Stimulated activated CD4-positive, alpha-beta T cell treated with anti-CD3 and anti-CD28 coated beads, Interleukin-4, amount 100 ng/mL, for 1 hour (primary cell): ENCODE results near the gene SLC12A1.
A peak's percentile ranks its signal among the peaks of the same experiment; 100 is the strongest.

Source experiments
- DNase-seq: peaks from one replicate; pipeline ENCODE4 v3.0.0-alpha.2; 2020

Gene SLC12A1

DNA sequence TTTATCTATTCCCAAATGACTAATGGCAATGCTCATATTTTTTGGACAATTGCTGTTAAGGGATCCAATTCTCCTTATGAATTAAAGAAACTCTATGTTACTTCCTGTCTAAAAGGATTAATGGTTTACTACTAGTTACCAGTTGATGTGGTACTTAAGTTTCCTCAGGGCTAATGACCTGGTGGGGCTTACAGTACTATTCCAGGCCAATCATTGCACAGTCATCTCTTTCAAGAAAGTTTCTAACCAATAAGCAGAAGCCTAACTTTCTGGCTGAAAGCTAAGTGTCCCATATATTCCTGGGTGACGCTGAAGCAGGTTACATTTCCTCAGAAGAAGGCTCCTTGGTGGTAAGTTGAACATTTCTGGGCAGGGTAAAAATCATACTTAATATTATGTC is at the start of gene SLC12A1:
TSS of gene SLC12A1 (plus strand) at position 322 of the 400 bp plus-strand sequence. CDS start 1,418 bp downstream, outside the sequence.
- DNase-seq: no peak

DNA sequence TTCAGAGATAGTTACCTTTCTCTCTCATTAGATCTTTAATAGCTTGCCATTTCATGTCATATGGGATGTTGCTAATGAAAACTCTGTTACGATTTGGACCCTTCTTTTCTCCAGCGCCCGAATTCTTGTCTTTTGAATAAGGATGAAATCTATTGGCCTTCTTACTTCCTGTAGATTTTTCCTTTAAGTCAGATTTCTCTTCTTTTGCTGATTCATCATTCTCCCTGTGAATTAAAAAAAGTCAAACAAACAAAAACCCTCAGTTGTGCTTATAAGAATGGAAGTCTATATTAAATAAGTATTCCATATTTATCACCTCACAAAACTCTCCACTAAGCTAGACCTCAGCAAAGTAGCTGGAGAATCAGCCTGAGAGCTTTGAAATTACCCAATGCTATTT is 37.5 kb upstream of the SLC12A1 start:
- no peak for DNase-seq

DNA sequence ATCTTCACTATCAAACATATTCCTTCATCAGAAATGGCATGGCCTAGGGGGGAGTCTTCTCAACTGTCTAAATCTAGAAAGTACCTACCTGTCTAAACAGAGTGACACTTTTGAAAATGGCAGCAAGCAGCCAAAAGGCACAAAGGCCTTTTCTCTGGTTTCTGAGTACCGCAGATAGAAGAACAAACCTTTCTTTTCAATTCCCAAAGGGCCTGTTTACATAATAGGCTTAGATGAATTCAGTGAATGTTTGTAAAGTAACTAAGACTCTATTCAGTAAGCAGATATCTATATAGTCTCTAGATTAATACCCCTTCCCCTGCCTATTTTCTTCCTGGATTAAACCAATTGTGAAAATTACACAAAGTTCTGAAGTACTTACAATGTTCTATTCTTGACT is 35.1 kb upstream of the SLC12A1 start:
- DNase-seq: no peak

DNA sequence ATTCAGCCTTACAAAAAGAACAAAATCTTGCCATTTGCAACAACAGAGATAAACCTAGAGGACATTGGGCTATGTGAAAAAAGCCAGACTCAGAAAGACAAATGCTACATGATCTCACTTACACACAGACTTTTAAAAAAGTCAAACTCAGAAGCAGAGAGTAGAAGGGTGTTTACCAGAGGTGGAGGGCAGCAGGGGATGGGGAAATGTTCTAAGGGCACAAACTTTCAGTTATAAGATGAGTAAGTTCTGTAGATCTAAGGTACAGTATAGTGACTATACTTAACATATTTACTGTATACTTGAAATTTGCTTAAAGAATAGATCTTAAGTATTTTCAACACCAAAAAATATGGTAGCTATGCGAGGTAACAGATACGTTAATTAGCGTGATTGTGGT is 31.0 kb upstream of the SLC12A1 start:
- no peak for DNase-seq

DNA sequence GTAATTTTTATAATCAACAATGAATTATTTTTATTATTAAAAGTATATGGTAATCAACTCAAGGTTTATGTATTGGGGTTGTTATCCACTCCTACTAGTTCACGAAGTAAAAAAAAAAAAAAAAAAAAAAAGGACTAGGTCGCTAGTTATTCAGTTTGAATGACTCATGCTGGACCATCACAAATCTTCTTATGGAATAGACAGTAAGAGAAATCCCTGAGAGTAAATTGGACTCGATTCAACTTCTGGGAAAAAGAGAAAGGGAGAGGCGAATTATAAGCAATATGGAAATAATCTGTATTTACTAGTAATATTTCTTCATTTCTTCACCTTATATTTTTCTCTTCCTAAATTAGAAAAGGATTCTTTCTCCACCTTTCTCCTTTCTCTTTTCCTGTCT is 30.0 kb upstream of the SLC12A1 start:
- DNase-seq: no peak

DNA sequence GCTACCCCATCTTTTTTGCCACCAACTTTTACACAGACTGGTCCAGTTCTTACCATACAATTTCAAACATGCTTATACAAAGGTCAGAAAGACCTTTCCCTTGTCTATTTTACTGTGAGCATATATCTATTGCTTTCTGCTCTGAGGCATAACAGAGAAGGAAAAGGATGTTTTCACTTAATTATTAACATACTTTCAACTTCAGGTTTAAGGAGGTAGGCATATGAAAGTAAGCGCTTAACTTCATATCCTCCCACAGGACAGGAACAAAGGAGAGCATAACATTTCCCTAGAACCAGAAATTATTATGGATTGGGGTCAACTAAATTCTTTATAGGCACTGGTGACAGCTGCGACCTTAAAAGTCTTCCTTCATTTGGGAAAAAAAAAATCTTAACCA is 29.1 kb upstream of the SLC12A1 start:
- no peak for DNase-seq

DNA sequence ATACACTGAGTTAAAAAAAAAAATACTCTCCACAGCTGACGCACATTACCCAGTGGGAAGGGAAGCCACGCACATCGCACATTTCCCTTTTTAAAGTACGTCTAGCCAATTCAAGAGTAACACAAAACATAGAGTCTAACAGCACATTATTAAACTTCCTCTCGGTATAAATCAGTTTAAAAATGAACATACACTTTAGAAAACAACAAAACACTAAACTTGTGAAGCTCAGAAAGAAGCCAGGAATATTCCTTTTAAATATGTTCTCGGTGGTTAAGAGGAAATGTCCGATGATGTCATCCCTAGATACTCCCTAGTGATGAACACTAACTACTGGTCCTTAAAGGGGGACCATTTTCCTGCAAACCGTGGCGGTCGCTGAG is 28.7 kb upstream of the SLC12A1 start:
- DNase-seq: no peak

DNA sequence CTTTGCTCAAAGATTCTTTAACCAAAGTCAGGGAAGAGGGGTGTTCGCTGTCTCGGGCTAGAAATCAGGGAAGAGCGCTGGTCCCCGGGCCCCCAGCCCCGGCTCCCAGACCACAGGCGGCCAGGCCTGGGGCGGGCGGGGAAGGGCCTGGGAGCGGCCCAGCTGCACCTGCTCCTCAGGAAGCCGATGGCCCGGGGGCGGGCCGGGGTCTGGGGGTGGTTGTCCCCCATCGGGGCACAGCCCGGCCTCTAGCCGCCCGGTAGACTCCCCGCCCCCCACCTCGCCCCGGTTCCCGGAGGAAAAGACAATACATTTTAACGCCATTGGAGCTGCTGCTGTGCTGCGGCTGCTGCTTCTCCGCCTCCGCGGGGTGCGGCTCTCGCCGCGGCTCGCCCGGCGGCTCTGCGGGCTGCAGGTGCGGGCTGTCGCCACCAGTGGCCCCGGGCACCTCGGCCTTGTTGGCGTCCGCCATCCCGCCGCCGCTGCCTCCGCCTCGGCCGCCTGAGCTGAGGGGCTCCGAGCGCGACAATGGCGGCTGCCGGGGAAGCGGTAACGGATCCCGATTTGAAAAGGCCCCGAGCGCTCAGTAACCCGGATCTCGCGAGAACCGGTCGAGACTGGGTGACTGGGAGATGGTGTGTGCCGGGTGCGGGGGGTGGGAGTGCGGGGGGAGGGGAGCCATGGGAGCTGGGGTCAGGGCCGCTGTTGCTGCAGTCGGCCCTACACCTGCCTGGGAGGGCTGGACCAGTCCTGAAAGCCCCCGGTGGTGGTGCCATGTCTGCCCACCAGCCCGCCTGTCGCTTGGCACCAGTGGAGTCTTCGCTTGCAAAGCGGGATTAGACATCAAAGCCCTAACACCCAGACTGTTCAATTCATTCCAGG is 28.1 kb upstream of the SLC12A1 start, which contains the start of gene MYEF2:
TSS of gene MYEF2 (minus strand) at position 530 of the 882 bp plus-strand sequence. CDS start at position 472, 58 bp downstream.
- peak; percentile 71 for DNase-seq

DNA sequence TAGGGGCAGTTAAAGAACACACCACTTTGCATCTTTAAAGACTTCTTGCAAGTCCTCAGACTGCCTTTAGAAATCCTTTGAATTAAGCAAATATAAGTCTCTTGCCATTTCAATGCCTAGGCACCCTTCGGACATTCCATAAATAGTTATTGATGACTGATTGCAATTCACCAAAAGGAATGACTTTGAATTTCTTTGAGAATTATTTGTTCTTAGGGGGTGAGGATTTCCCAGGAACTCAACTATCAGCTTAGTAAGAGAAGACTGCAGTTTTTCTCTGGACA is 27.5 kb upstream of the SLC12A1 start:
- no peak for DNase-seq

DNA sequence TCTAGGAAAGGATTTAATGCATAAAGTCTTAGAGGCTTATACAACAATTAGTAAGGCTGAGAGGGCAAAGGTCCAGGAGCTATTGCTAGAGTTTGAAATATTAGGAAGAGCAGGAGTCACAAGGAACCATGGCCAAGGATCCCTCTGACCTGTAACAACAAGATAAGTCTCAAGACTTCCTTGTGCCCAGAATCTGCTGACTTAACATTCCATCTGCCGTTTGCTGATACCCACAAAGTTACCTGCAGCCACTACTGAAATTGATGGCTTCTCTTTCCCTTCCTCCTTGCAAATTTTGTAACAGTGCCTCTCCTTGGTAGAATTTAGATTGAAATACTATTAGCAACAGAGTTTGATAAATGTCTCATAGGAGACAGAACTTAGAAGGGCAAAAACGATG is 23.4 kb upstream of the SLC12A1 start:
- DNase-seq: no peak

DNA sequence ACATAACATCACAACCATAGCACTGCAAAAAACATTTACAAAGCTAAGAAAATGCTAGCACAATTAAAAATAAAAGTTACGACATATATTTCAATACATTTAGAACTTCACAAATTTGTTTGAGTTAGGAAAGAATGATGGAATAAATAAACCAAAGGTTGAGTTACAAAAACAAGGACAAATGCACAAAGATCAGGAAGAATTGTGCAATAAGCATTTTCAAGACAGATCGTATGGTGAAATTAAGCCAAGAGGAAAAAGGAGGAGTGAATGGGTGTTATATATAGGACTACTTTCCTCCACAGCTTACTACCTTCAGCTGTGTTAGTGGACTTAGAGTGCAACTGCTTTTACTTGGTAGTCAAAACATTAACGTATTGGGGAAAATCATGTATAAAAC is 20.6 kb upstream of the SLC12A1 start:
- DNase-seq: no peak

DNA sequence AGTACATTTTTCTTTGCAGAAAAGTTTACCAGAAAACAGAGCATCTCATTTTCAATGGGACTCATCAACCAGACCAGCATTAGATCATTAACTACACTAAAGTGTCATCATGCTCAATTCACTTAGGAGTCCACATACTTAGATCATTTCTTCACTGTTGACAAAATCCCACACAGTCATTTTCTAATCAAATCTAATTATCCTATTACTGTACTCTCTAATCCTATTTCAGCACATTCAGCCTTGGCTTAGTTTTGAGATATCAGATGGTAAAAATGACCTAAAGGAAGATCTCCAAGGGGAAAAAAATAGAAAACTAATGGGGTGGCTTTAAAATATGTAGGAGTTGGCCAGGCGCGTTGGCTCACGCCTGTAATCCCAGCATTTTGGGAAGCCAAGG is 19.8 kb upstream of the SLC12A1 start:
- DNase-seq: no peak

DNA sequence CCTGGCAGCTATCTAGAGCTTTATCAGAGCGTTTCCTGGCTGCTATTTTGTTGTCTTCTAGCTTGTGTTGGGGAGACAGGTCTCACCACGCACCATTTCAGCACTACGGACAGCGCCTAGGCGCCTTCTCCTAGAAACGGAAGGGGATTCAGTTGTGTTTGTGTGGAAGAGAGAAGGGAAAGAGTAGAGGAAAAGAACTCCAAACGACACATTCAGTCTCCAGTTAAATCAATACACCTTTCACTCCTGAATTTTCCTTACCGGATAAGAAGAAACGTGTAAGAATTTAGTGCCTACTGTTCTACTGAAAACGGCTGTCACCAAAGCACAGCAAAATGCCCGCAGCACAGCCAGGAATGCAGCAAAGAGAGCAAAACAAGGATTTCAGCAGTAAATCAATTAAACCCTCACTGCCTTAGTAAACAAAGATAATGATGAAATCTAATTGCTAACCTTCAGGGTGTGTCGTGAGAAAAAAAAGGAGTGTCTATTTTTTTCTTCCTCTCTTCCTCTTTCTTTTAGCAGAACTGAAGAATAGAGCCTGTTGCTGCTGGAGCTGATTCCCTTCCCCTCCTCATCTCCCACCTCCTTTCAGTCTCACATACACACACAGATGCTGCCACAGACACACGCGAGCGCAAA is 15.0 kb upstream of the SLC12A1 start:
- DNase-seq: peak; percentile 44

DNA sequence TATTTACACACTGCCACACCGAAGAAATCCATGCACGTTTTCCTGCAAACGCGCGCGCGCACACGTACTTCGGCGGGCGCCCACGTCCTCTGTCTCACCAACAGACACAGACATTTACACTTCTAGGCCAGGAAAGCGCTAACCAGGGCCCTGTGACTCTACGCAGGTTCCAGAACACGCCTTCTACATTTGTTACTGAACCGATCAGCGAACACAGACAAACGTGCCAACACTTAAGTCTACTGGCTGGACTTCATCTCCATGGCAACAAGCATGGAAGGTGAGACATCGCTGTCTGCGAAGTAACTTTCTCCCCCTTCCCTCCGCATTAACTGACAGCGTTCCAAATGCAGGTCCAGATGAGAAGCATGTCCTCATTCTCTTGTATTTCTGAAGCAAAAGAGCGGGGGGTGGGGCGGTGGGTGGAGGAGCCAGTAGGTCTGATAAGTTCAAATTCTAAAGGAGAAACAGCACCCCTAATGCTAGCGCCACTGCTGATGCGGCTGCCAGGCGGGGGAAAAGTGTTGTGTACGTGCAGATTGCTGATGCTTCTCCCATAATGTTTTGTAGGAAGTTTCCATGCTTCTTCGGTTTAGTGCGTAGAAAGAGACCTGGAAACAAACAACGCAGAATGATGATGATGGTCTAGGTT is 14.4 kb upstream of the SLC12A1 start, which contains the start of gene CTXN2:
TSS of gene CTXN2 (plus strand) at position 92 of the 652 bp plus-strand sequence. CDS start 9,636 bp downstream, outside the sequence.
- no peak for DNase-seq

DNA sequence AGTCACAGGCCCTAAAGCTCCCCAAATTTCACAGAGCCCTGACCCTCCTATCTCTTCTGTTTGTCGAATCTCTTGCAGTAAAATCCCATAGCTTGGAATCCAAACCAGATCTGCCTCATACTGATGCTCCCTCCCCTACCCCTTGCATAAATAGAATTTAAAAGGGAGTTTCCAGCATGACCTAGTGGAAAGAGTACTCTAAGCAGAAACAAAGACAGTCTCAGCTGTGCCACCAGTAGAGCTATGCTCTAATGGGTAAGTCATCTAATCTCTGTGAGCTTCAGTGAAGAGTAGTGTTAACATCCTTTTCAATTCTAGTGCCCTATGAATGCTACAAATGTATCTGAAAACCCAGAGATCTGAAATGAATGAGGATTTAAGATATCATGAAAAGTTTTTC is 4.0 kb upstream of the SLC12A1 start:
- no peak for DNase-seq

DNA sequence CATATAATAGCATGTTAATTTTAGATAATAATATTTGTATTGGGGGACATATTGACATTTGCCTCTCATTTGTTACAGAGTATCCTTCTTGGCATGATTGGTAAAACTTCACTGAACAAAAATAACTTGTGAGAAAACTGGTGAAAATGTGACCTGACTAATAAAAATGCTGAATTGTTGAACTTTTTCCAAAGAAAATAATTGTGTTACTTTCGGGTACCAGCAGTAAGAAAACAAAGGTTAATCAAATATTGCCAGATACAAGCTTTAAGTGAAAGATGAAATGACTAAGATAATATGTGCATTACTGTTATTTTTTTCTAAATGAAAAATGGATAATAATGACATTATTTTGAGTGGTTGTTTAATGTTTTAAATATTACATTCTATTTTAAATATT is 15.2 kb downstream of the SLC12A1 start:
- no peak for DNase-seq

DNA sequence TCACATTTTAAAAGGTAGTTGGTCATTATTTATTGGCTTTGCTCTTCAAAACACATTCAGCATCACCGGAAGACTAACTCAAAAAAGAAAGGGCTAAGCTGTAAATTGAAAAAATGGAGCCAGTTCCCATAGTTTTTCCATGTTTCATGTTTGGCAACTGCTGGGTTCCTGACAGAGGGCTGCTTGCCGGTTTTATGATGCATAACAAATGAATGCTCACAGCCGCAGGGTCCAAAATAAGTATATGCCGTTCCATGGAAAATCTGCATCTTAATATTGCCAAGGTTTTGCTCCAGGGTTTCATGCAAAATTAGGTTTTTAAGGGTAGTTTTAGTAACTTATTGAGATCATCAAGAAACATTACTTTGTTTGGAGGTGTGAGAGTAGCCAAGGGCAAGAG is 15.8 kb downstream of the SLC12A1 start:
- DNase-seq: no peak

DNA sequence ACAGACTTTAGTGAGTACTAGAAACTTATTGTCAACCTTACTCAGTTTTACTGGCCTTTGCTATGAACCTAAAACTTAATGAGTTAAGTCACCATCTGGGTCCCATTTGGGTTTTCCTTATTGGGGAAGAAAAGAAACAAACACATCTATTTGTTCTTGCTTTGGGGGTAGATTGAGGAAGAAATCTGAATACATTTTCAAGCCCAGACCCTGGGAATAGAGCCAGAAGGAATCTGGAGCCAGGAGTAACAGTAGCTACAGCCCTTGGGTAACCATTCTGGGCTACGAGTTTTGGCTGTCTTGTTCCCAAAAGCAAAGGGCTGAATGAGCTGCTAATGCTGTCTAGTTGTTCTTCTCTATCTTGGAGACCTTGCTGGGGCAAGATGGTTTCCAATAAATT is 16.5 kb downstream of the SLC12A1 start:
- DNase-seq: no peak

DNA sequence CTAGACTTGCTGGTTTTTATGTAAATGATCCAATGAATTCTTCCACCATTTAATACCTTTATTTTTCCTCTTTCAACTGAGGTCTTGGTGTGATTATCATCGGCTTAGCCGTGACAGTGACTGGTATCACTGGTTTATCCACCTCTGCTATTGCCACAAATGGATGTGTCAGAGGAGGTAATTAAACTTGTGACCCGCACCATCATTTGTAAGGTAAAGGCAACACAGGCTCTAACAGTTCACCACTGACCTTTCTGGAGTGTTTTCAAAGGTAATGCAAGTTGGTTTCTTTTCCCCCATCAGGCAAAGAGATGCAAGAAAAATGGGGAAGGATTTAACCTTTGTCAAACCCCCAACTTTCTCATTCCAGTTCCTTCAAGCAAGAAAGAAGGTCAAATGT is 19.7 kb downstream of the SLC12A1 start:
- no peak for DNase-seq

DNA sequence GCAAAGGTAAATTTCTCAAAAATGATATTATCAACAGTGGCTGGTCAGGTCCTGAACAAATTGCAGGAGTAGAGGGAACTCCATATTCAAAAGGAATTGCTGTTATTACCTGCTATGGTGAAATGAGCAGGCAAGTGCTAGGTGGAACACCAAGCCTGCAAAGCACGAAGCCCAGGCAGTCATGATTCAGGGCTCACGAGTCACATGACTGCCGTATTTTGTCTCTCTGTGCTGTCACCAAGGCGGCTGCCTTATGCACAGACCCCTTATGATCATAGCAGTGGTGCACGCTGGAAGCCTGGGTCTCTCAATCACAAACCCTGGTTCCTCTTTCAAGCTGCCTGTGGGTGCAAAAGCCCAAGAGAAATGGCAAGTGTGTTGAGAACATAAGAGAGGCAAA is 24.4 kb downstream of the SLC12A1 start:
- no peak for DNase-seq

DNA sequence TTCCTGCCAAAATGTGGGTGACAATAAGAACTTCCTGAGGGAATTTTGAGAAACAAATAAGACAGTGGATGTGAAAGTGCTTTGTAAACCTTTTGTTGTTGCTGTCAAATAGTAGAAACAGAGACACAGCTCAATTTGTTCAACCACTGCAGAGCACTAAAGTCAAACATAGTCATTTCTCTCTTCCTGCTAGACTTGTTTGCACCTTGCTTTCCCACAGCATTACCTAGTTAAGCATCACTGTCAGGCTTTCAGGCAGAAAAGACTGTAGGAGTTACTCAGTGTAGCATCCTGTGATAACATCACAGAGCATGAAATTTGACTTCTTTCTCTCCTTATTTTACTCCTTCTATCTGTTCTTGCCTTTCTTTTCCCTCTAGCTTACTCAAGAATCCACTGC is 27.1 kb downstream of the SLC12A1 start:
- DNase-seq: no peak

DNA sequence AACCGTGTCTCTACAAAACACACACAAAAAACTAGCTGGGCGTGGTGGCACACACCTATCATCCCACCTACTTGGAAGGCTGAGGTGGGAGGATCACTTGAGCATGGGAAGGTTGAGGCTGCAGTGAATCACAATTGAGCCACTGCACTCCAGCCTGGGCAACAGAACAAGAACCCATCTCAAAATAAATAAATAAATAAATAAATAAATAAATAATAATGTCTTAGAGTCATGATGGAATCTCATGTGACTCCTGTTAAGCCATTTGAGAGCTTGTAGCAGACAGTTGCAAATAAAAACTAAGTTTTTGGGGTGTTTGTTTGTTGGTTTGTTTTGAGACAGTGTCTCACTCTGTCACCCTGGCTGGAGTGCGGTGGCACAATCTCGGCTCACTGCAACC is 33.2 kb downstream of the SLC12A1 start:
- no peak for DNase-seq

DNA sequence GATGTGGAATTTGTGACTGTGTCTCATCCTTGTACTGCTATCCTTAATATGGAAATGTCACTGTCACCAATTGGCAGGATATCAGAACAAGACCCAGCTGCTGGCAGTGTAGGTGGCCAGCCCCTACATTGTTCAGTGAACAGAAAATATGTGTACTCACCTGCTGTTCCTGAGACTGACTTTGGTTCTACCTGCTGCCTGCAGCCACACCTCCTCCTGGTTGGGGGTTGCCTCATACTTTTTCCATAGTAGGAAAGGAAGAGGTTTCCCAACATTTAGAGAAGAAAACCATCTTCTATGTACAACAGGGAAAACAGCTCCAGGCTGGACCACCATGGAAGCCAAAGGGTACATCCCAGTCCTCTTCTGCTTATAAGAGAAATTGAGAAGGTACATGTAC is 35.9 kb downstream of the SLC12A1 start:
- no peak for DNase-seq

DNA sequence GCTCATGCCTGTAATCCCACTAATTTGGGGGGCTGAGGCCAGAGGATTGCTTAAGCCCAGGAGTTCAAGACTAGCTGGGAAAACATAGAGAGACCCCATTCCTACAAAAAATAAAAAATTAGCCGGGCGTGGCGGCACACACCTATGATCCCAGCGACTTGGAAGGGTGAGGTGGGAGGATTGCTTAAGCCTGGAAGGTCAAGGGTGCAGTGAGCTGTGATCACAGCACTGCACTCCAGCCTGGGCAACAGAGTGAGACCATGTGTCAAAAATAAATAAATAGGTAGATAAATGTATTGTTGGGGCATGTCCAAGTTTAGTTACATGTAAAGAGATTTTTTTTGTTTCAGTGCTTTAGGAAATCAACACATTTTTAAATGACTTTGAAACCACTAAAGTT is 36.4 kb downstream of the SLC12A1 start:
- no peak for DNase-seq
